Measurements from ENCODE around the gene MIA3. TPM values are rescaled to one million over a fixed set of nuclear protein-coding genes. Genes with fewer than 3 reads are reported as not detected.

MIA3 gene
- total and polyA plus RNA-seq, 8 donors: 62.0 to 94.5 (median 83.0) TPM

DNA sequence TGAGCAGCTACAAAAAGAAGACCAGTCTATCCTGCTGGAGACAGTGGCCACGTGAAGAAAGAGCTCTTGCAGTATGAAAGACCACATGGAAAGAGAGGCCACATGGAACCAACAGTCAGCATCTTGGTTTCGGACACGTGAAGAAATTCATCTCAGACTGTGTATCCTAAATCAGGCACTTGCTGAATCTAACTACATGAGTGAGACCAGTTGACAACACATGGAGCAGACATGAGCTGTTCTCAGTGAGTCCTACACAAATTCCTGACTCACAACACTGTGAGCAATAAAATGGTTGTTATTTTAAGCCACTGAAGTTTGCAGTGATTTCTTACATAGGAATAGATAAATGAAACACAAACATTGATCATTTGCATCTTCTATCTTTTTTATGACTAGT is 25.7 kb upstream of the MIA3 start:
- ATAC-seq (no peak), DNase-seq (no peak)
- TF ChIP-seq, protein P1, sequence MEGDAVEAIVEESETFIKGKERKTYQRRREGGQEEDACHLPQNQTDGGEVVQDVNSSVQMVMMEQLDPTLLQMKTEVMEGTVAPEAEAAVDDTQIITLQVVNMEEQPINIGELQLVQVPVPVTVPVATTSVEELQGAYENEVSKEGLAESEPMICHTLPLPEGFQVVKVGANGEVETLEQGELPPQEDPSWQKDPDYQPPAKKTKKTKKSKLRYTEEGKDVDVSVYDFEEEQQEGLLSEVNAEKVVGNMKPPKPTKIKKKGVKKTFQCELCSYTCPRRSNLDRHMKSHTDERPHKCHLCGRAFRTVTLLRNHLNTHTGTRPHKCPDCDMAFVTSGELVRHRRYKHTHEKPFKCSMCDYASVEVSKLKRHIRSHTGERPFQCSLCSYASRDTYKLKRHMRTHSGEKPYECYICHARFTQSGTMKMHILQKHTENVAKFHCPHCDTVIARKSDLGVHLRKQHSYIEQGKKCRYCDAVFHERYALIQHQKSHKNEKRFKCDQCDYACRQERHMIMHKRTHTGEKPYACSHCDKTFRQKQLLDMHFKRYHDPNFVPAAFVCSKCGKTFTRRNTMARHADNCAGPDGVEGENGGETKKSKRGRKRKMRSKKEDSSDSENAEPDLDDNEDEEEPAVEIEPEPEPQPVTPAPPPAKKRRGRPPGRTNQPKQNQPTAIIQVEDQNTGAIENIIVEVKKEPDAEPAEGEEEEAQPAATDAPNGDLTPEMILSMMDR (IDR thresholded peaks at IDR 0.05): no peak
- Histone ChIP-seq H3K4me1 (peaks cover 5 to 20% of the 10 kb centered on the region in 2 donors), H3K27ac (no peak overlapping the region), H3K4me3 (no peak overlapping the region), H3K36me3 (peaks cover 0 to 8% of the 10 kb centered on the region in 2 donors), H3K9me3 (no peaks in the 10 kb centered on the region), H3K27me3 (no peaks in the 10 kb centered on the region)
- intact Hi-C loops (cut with DNase I): no loop called here

DNA sequence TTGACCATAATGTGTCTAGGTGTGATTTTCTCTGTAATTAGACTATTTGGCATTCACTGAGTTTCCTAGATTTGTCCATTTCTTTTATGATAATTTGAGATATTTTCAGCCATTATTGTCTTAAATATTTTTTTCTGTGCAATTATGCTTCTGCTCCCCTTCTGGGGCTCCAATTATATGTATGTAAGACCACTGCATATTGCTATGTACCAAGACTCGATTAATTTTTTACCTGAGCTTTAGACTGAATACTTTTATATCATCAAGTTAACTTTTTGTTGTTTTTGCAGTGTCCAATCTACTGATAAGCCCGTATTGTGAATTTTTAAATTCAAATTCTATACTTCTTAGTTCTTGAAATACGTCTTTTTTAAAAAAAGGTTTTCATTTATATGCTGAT is 23.1 kb upstream of the MIA3 start:
- Histone ChIP-seq H3K36me3 (no peaks in the 10 kb centered on the region), H3K4me3 (no peak overlapping the region), H3K27ac (no peak overlapping the region), H3K4me1 (peaks cover 0 to 8% of the 10 kb centered on the region in 2 donors), H3K27me3 (no peaks in the 10 kb centered on the region), H3K9me3 (no peaks in the 10 kb centered on the region)
- DNase-seq (no peak), ATAC-seq (no peak)
- TF ChIP-seq, protein P1 (IDR thresholded peaks at IDR 0.05): no peak
- intact Hi-C loops (cut with DNase I): no loop called here

DNA sequence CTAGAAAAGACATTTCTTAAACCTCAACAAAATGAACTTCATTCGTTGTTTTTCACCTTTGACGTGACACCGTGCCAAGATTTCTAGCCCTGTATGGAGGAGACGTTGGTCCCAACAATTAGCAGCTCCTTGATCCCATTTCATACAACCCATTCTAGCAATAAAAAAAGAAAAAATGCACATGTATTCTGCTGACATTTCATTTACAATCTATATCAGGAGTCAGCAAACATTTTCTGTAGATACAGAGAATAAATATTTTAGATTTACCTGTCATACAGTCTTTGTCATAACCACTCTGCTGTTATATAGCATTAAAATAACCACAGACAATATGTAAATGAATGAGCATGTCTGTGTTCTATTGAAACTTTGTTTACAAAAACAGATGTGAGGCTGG is 21.2 kb upstream of the MIA3 start:
- DNase-seq (no peak), ATAC-seq (no peak)
- Histone ChIP-seq H3K27ac (no peak overlapping the region), H3K4me1 (no peaks in the 10 kb centered on the region), H3K9me3 (no peaks in the 10 kb centered on the region), H3K36me3 (no peaks in the 10 kb centered on the region), H3K27me3 (no peaks in the 10 kb centered on the region), H3K4me3 (no peak overlapping the region)
- TF ChIP-seq, protein P1 (IDR thresholded peaks at IDR 0.05): no peak
- intact Hi-C loops (cut with DNase I): no loop called here

DNA sequence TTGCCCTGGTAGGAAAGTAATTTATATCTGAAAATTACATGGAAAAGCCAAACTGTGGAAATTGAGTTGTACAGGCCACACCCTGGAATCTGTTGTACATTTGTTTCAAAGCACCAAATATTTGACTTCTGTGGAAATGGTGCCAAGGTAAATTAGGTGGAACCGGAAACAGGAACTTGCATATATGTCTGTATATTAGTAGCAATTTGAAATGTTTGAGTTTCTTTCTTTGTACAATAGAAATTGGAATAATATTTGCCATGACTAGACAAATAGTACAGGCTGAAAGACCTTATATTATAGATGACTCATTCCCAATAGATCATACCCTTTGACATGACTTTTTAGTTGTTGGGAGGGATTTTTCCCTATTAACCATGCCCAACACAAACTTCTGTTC is 17.6 kb upstream of the MIA3 start:
- no peaks in the 10 kb centered on the region for H3K27me3 ChIP-seq
- no peak overlapping the region for H3K4me3 ChIP-seq
- intact Hi-C loops (cut with DNase I): no loop called here
- TF ChIP-seq, protein P1 (IDR thresholded peaks at IDR 0.05): no peak
- no peaks in the 10 kb centered on the region for H3K9me3 ChIP-seq
- peak in 1 of 4 donors; percentile 15 for DNase-seq
- no peak for ATAC-seq
- no peak overlapping the region for H3K27ac ChIP-seq
- no peaks in the 10 kb centered on the region for H3K36me3 ChIP-seq
- no peaks in the 10 kb centered on the region for H3K4me1 ChIP-seq

DNA sequence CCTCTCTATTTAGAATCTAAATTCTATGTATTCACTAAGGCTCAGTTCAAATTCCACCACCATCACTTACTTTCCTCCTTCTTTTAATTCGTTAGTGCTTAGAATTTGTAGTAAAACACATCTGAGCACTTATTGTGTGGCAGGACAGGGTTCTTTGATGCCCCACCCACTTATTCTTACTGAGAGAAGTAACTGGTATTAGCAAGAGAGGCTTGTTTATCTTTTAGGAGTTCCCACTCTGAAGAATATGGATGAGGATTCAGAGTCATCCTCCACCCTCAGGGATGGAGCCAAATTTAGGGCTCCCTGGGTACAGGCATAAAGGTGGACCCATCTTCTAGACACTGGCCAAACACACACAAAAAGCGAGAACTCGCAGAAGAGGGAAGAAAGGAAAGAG is 16.6 kb upstream of the MIA3 start:
- DNase-seq (no peak), ATAC-seq (no peak)
- intact Hi-C loops (cut with DNase I): no loop called here
- TF ChIP-seq, protein P1 (IDR thresholded peaks at IDR 0.05): no peak
- no peaks in the 10 kb centered on the region for H3K27me3 ChIP-seq
- no peaks in the 10 kb centered on the region for H3K4me1 ChIP-seq
- no peaks in the 10 kb centered on the region for H3K36me3 ChIP-seq
- H3K27ac ChIP-seq: no peak overlapping the region
- no peaks in the 10 kb centered on the region for H3K9me3 ChIP-seq
- no peak overlapping the region for H3K4me3 ChIP-seq
